NCI-H1105 (cell line): ENCODE measurements around the gene KIFC3.
"Not testable (repeated sequence)": the region's sequence is repeated elsewhere in the genome, so short reads cannot be mapped to it uniquely, and the experiment has no call there.

Experiments used
- DNase-seq: peaks from one replicate; lab custom pipeline; 2025; lab: John Stamatoyannopoulos, UW

KIFC3 gene

DNA sequence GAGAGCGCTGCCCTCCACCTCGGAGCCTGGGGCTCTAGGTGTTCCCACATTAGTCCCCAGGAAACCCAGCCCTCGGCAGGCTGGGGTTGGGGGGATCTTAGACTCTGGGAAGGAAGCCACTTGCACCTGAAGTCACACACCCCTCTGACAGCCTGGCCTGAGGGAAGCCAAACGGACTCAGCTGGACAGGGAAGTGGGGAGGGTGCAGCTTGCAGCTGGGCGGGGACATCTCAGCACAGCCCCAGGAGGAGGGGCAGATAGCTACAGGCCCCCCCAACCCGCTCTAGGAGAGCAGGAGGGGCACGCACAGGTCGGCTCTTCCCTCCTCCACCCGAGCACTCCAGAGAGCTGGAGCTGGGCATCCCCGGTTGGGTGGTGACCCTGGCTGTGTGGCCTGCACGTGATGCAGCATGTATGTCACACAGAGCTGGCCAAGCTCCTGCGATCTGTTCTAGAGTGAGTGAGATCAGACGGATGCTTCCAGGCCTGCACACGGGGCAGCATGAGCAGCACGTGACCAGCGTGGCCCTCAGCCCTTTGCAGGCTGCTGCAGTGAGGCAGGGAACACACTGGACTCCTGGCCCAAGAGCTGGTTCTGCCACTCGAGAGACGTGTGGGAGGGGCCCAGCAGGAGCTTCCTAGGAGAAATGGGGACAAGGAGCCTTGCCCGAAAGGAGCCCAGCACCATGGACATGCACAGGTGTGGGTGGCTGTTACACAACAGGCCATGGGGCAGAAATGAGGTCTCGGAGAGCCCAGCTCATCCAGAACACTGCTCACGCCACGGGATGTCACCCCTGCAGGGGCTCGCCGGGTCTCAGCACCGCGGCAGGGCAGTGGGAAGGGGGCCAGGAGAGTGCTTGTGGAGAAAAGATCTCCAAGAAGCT is 15.4 kb downstream of the KIFC3 start:
- no peak for DNase-seq

DNA sequence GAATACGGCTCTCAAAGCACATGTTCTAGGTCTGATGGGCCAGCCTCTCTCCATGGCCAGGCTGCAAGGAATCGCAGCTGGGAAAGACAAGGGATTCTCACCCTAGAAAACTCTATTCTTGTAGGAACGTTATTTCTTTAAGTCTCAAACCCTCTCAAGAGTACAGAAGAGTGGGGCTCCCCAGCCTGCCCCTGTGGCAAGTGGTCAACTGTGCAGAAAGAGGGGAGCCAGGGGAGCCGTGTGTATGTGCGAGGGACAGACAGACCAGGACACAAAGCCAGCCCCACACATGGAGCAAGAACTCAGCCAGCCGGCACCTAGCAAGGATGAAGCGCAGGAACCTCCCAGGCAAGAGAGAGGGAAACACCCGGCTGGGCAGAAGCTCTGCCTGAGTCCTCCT is 16.4 kb downstream of the KIFC3 start:
- no peak for DNase-seq

DNA sequence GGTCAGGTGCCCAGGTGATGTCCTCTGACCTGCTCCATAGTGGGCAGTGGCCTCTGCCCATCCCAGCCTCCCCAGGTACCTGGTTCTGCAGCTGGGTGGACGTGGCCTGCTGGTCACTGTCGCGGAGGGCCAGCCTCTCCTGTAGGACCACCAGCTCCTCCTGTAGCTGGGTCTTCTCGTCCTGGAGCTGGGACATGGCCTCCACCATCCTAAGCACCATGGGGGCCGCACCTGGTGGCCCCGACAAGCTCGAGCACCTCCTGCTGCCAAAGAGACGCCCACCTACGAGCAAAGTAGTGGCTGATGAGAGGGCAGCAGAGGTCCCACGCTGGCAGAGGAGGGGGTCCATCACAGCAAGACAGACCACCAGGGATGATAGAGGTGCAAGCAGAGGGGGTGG is 16.9 kb downstream of the KIFC3 start:
- DNase-seq, result no peak

DNA sequence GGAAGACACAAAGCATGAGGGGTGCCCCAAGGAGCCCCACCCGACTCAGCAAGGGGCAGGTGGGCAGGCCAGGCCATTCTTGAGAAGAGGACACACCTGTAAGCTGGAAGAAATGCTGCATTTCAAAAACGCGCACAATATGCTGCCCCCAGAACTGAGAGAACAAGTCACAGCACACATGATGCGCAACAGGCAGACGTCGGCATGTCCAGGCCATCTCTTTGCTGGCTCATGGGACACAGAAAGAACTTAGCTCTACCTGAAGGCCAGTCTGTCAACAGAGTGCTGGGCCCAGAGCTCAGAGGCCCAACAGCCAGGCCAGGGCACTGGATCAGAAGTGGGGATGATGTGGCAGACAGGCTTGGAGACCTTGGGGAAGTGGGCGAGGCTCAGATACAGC is 18.0 kb downstream of the KIFC3 start:
- no peak for DNase-seq

DNA sequence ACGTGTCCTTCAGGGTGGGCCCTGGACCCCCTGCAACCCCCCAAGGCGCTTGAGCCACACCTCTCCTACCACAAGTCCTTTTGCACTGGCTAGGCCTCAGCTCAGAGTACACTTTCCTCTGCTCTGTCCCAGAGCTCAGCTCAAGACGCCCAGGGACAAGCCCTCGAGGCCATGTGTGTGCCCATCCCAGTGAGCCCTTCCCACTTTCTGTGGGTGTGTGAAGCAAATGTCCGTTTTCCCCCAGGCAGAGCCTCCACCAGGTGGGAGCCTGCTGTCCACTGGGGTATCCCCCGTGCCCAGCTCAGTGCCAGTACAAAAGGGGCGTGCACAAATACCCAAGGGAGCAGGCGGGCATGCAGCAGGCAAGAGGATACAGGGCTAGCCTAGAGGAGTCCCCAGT is 18.4 kb downstream of the KIFC3 start:
- DNase-seq, result no peak

DNA sequence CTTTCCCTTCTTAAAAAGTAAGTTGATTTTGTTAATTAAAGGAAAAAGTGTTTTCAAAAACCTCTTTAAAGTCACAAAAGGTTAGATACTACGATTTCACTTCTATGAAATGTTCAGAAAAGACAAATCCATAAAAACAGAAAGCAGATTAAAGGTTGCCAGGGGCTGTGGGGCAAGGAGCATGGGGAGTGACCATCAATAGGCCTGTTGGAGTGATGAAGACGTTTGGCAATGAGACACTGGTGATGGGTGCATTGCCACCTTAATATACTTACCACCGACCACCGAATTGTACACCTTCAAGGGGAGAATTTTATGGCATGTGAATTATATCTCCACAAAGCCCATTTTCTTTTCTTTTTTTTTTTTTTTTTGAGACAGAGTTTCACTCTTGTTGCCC is 19.2 kb downstream of the KIFC3 start:
- no peak for DNase-seq

DNA sequence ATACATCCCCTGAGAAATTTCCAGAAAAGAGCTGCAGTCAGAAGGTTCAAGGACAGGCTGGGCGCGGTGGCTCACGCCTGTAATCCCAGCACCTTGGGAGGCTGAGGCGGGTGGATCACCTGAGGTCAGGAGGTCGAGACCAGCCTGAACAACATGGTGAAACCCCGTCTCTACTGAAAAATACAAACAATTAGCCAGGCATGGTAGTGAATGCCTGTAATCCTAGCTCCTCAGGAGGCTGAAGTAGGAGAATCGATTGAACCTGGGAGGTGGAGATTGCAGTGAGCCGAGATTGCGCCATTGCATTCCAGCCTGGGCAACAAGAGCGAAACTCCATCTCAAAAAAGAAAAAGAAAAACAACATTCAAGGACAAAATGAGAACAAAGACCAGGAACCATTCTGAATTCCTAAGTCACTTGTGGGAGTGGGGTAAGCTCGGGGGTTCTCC is 19.7 kb downstream of the KIFC3 start:
- DNase-seq, result not testable (repeated sequence)

DNA sequence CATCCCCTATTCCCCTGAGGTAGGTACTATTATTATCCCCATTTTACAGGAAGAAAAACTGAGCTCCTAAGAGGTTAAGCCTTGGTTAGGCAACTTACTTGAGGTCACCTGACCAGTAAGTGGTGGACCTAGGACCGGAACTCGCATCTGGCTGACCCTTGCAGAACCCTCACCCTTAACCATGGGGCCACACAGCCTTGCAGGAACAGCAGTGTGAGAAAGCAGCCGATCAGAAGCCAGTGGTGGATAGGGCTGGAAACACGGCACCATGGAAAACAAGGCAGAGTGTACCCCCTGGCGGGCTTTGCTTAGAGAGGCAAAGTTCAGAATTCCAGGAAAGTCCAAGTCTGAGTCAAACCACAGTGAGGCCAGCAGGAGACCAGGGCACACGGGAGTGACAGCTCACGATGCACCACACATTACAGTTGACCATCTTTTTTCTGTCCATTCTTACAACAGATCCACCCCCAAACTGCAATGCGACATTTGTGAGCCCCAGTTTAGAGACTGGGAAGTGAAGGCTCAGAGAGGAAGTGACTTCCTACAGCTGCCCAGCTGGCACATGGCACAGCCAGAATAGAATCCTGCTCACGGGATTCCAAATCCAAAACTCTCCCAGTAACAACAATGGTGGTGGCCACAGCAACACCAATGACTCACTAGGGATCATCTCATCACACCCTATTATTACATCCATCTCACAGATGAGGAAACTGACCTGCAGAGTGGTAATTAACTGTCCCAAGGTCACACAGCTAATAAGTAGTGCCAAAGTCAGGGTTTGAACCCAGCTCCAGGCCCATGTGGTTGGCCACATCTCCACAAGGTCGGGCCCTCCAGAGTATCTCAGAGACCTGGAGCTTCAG is 20.3 kb downstream of the KIFC3 start:
- no peak for DNase-seq

DNA sequence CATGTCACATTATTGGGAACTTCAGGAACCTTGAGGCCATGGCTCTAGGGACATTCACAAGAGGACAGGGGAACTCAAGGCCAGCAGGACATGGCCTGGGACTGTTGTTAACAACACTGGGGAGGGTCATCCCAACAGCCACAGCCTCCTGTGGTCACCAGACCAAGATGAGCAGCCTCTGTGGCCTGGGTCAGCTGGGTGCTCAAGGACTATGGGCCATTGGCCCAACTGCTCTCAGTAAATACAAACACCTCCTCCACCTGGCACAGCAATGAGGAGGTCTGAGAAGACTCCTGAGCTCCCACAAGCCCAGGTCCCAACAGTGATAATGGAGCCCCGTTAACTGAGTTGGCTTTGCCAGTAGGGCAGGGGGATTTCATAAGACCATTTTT is 20.9 kb downstream of the KIFC3 start:
- DNase-seq, result no peak

DNA sequence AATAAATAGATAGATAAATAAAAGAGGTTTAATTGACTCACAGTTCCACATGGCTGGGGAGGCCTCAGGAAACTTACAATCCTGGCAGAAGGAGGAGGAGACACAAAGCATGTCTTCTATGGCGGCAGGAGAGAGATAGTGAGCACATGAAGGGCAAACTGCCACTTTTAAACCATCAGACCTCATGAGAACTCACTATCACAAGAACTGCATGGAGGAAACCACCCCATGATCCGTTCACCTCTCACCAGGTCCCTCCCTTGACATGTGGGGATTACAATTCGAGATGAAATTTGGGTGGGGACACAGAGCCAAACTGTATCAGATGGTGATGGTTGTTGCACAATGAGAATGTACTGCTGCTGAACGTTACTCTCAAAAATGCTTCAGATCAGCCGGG is 22.5 kb downstream of the KIFC3 start:
- DNase-seq, result not testable (repeated sequence)

DNA sequence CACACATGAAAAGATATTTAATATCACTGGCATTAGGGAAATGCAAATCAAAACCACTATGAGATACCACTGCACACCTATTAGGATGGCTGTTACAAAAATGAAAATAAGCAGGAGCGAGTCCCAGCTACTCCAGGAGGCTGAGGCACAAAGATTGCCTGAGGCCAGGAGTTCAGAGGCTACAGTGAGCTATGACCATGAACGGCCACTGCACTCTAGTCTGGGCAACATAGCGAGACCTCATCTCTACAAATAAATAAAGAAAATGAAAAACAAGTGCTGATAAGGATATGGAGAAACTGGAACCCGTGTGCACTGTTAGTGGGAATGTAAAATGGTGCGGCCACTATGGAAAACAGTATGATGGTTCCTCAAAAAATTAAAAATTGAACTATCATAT is 23.6 kb downstream of the KIFC3 start:
- DNase-seq, result no peak

DNA sequence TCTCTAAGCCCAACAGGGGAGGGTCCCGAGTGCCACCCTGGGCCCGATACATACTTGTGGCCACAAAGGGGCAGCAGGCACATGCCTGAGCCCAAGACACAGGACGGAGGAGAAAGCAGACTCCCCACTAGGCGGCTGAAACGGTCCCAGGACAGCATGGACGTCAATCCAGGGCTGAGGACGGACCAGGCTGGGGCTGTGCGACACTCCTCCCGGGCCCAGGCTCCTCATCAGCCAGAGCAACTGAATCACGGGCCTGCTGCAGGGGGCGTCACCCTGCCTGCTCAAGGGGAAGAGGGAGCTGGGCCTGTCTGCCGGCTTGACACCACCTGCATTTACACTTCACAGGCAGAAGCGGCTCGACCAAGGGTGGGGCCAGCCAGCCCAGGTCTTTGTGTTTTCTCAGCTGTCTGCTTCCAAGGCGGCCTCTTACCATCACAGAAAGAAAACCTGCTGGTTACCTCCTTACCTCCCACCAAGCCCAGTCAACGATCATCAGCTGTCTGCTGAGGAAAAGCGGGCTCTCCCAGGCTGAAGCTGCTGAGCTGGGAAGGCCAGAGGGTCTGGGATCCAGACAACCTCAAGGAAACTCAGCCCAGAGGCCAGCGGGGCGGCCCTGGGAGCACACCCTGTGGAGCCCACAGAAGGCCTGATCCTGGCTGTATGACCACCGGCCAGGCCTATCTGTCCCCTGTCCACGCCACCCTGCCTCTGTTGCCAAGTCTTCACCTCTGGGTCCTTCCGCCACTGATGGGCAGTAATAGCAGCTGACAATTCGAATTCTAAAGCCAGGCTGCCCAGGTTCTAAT is 26.4 kb downstream of the KIFC3 start:
- DNase-seq, result no peak

DNA sequence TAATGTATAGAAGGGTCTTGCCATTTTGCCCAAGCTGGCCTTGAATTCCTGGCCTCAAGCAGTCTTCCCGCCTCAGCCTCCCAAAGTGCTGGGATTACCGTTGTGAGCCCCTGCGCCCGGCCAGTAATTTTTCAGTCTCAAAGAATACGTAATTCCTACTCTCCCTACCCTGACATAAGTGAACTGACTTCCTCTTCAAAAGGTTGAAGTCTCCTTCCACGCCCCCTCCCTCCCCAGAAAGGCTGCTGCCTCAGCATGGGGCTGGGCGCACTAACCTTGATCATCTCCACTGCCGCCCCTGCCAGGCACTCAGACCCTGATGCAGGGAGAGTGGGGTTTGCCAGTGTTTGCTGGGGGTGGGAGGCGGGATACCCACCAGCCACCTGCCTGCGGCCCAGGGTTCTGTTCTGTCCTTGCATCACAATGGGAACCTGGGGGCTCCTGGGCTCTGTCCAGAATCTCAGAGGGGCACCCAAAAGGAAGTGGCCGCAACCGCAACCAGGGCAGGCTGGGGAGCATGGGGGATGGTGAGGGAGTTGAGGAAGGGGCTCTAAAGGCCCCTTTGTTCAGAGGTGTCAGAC is 27.5 kb downstream of the KIFC3 start:
- no peak for DNase-seq

DNA sequence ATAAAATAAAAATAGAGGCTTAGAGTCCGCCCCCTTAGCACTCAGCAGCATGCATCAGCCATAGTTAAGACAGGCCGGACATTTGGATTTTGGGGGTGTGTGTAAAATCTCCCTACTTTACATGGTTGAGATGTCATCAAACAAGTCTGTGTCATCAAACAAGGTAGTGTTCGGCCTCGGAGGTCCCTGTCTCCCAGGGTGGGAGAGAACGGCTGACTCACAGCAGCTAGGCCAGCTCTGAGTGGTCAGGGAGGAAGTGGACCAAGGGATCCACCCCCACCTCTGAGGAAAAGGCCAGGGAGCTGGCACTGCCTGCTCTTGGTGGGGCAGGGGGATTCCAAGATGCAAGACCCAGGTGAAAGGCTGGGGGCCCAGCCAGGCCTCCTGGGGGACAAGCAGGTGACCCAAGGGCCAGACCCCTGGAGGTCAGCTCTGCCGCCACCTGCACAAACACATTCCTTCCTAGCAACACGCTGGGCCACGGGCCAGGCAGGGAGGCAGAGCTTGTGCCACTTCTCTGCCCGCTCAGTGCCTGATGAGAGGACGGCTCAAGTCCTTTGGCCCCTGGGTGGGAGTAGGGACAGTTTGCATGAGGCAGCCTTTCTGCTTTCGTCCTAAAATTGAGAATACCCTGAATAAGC is 28.5 kb downstream of the KIFC3 start:
- DNase-seq, result no peak

DNA sequence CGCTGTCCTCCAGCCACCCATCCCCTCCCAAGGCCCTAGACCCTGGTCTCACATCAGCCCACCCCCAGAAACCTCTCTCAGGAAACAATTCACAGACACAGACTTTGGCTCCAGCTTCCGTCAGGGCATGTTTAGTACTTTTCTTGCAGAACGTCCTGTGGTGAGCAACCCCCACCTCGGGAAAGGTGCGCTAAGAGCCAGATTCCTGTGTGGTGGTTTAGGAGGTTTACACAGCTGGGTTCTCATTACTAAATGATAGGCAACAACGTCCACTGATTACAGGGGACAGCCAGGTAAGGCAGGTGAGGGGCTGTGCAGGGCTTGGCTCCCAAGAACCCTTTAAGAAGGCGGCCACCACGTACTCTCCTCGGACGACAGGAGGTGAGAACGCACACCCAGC is 29.3 kb downstream of the KIFC3 start:
- no peak for DNase-seq

DNA sequence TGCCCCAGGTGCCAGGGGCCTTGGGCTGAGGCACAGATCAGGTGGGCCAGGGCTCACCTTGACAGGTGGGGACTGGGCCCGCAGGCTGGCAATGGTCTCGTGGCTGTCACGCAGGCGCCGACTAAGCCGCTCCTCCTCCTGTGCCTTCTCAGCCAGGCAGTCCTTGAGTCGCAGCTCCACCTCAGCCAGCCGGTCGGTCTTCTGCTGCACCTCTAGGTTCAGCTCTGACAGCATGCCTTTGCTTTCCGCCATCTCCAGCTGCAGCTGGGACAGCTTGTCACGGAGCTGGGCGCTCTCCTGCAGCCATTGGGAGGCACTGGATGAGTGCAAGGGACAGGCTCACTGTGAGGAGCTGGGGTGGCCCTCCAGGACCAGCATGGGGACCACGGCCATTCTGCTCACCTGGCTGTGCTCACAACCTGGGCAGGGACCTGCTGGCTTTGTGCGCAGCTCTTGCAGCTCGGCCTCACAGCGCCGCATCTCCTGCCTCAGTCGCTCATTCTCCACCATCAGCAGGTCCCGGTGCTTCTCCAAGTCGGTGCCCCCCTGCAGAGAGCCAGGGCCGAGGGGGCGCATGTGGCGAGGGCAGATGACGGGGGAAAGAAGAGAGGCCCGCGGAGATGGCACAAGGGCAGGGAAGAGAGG is 31.0 kb downstream of the KIFC3 start:
- no peak for DNase-seq

DNA sequence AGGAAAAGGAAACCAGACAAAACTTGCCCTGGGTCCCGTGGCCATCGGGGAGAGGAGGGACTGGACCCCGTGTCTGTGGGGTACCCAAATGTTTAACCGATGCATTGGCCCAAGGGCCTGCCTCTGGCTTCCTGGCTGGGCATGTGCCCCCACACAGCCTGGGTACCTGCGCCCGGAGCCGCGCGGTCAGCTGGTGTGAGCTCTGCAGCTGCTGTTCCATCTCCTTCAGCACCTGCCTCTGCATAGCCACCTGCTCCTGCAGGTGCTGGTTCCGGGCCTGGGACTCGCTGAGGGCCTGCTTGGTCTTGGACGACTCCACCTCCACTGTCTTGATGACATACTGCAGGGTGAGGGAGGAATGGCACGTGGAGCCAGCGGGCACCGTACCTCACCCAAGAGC is 31.9 kb downstream of the KIFC3 start:
- no peak for DNase-seq

DNA sequence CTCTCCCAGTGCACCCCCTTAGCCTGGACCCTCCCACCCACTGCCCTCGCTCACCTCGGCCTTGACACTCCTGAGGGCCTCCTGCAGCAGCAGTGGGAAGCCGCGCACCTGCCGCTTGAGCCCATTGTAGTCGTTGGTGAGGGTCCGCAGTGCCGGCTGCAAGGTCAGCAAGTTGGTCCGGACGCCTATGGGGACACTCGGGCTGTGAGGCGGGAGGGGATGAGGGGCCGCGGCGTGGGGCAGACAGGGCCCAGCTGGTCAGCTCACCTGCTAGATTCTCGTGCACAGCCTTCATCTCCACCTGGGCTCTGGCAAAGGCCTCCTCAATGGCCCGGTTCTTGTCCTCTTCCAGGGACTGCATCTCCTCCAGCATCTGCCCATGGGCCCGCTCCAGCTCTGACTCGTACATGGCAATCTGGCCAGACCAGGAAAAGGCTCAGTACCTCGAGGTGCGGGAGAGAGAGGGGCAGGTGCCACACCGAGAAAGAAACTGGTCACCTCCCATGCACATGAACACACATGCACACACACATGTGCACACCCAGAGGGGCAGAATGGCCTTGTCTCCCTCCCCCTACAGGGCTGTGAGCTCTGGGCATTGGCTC is 32.6 kb downstream of the KIFC3 start:
- DNase-seq, result no peak

DNA sequence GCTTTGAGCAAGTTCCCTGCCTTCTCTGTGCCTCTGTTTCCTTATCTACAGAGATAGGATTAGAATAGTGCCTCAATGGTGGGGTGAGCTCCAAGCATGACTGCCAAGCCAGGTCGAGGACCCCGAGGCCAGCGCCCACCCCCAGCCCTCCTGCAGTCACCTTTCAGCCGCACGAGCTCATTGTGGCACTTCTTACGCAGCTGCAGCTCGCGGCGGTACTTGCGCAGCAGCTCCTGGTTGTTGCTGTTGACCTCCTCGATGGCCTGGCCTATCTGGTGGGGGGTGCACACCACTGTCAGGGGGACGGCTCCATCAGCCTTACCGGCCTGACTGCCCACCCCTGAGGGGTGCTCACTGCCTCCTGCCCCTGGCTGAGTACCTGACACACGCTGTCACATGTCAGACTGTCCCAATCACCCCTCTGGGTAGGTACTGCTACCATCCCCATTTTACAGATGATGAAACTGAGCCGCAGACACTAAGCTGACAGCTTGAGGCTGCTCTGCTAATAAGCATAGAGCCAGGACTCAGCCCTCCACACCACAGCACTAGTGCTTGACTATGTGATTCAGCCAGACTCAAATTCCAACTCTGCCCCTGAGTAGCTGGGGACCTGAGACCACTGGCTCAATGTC is 35.5 kb downstream of the KIFC3 start:
- DNase-seq, result no peak

DNA sequence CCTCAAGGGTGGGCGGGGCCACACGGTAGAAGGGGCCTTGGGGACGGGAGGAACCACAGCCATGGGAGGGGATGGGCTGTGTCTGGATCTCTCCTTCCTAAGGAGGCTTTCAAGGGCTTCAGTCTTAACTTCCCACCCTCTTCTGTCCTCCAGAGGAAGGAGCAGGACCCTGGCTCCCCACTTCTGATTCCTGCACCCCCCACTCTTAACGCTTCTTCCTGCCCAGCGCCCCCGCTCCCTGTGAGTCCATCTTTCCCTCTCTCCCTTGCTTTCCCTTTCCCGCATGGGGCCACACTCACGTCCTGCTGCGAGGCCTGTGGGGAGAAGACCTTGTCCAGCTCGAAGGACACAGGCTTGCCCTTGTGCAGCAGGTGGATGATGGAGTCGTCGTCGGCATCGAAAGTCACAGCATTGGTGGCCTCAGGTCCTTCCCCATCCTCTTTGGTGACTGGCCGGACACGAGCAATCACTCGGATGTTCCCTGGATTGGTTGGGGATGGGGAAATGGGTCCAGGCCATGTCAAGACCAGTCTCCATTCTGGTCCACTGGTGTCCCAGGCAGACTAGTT is 37.0 kb downstream of the KIFC3 start:
- no peak for DNase-seq
